Kidney epithelial cell (primary cell): Measurements from ENCODE around the gene RGS12. TPM values are rescaled to one million over a fixed set of nuclear protein-coding genes. Genes with fewer than 3 reads are reported as not detected.

Experiments
- DNase-seq: peaks from one replicate; pipeline ENCODE4 v3.0.0-alpha.2; 2010; ENCODE audit warnings: low read depth
- H3K27me3 ChIP-seq: 2 replicates; pipeline ENCODE4 v1.6.0; 2011; ENCODE audit warnings: low read length; ENCODE audit not compliant: control insufficient read depth, insufficient read depth
- H3K36me3 ChIP-seq: 2 replicates; pipeline ENCODE4 v1.5.1; 2011; ENCODE audit warnings: low read length; ENCODE audit not compliant: control insufficient read depth, insufficient read depth
- H3K4me3 ChIP-seq: 2 replicates; pipeline ENCODE4 v1.5.1; 2011; ENCODE audit warnings: low read depth, mild to moderate bottlenecking, control low read depth, low read length
- total RNA-seq: library from RNA; depleted of rRNA; stranded (reverse); fragments of >200 nt; gene quantifications from 2 replicates; pipeline ENCODE4 v1.2.3, GENCODE V29; 2015
- TF ChIP-seq, protein P1 (sequence below): IDR thresholded peaks from 2 replicates; pipeline ENCODE4 v1.5.1; 2011; ENCODE audit warnings: mild to moderate bottlenecking, moderate library complexity, low read length, control low read depth, inconsistent platforms; ENCODE audit not compliant: insufficient read depth, poor library complexity, severe bottlenecking

RGS12 gene
- total RNA-seq, 1 donor from 2014 or later, result 28.7 TPM

DNA sequence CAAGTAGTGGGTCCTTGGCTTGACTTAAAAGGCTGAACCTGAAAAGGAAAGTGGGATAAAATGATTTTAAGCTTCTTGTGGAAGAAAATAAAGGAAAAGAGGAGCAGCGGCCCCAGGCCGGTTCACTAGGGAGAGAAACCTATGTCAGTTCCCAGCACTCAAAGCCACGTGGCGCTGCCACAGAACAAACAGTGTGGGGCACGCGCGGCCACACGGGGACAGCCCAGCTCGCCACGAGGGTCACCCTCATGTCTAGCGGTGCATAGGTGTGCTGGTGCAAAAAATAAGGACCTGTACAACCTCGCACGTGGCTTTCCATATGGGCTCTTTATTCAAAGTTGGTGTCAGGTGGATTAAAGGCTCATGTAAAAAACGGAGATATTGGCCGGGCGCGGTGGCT, 26.7 kb upstream of the RGS12 start:
- TF ChIP-seq, protein P1, sequence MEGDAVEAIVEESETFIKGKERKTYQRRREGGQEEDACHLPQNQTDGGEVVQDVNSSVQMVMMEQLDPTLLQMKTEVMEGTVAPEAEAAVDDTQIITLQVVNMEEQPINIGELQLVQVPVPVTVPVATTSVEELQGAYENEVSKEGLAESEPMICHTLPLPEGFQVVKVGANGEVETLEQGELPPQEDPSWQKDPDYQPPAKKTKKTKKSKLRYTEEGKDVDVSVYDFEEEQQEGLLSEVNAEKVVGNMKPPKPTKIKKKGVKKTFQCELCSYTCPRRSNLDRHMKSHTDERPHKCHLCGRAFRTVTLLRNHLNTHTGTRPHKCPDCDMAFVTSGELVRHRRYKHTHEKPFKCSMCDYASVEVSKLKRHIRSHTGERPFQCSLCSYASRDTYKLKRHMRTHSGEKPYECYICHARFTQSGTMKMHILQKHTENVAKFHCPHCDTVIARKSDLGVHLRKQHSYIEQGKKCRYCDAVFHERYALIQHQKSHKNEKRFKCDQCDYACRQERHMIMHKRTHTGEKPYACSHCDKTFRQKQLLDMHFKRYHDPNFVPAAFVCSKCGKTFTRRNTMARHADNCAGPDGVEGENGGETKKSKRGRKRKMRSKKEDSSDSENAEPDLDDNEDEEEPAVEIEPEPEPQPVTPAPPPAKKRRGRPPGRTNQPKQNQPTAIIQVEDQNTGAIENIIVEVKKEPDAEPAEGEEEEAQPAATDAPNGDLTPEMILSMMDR, result no peak
- no peaks in the 10 kb centered on the region for H3K36me3 ChIP-seq
- no peak overlapping the region for H3K4me3 ChIP-seq
- H3K27me3 ChIP-seq, result peaks cover 15% of the 10 kb centered on the region
- DNase-seq, result no peak

DNA sequence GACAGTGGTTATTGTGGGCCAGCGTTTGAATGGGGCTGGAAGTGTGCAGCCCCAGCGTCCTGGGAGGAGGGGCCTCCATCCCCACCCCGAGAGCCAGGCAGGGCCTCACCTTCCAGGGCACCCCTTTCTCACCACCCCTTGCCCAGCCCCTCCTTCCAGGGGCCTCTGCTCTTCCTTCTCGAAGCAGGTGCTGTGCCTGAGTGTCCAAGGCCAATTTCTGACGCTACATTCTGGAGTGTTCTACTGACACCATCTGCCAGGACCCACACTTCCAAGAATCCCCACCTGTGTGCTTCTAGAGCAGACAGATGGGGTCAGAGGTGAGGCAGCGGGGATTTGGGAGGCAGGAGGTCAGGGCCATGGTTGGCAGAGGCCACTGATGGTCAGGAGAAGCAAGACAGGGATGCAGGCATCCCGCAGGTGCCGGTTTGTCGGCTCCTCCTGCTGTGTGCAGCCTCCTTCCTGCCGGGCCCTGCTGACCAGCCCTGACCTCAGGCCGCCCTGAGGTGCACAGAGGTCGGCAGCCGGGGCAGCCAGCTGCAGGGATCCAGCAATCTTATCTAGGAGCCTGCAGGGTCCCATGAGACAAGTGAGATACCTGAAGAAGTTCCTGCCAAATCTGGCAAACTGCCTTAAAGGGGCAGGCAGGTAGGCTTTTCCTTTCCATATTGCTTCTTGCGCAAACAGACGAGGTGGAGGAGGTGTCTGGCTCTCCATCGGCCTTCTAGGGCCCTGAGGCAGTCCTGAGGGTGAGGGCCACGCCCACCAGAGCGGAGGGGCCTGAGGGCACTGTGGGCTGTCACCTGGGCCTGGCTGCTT, 25.0 kb upstream of the RGS12 start:
- no peak for DNase-seq
- peaks cover 11% of the 10 kb centered on the region for H3K27me3 ChIP-seq
- H3K4me3 ChIP-seq, result no peak overlapping the region
- H3K36me3 ChIP-seq, result no peaks in the 10 kb centered on the region
- TF ChIP-seq, protein P1, result no peak

DNA sequence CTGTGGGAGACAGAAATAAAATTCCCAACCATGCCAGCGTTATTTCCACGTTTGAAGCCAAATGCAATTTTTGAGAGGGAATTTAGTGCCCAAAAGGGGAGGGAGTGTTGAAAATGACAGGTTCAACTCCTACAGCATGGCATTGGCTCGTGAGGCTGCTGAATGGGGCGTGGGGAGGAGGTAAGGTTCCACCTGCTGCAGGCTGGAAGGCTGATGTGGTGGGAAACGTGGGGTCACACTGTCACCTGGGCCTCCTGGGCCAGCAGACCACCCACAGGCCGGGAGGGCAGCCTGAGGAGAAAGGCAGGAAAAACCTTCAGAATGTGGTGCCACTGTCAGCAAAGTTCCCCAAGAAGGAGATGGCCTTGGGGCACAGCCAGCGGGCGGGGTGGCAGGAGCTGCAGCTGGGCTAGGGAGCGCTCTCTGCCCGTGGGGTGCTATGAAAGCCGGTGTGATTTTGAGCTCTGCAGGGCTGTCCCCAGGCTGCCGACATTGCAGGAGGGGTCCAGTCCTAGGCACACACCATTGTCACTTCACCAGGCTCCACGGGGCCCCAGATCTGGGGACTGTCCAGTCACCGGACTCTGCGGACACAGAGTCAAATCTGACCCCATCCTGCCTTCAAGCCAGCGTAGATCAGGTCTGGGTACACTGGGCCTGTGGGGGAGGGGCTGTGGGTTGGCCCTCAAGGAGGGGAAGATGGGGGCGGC, 24.3 kb upstream of the RGS12 start:
- H3K27me3 ChIP-seq, result peaks cover 7% of the 10 kb centered on the region
- DNase-seq, result no peak
- H3K36me3 ChIP-seq, result no peaks in the 10 kb centered on the region
- TF ChIP-seq, protein P1, result no peak
- H3K4me3 ChIP-seq, result no peak overlapping the region

DNA sequence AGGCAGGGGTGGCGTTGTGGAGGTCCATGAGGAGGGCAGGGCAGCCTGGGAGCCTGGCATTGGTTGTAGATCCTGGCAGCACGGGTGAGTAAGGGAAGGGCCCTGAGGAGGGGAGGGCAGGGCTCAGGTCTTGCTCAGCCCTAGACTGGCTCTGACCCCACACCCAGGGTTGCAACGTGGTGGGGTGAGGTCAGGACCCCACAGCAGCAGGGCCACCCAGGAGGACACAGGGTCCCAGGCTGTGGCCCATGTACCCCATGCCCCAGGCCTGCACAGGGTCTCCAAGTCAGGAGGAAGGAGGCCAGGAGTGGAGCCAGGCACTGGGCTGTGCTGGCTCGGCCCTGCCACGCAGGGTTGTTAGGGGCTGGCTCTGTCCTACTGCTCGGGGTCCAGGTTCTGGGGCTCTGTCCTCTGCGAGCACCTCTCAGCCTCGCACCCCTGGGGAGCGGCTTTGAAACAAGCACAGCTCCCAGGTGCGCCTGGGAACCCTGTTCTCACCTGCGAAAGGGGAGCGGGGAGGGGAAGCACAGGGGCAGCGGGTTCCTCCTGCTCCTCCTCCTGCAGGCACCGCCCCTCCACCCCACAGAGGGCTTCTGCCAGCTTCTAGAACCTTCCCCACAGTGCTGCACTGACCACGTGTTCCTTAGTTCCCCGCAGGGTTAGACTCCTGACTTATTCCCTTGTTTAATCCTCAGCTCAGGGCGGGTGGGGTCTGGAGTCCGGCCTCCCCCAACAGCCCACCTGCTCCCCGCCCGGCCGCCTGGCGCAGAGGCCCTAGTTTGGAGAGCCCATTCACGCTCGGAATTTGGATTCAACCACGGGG, 23.5 kb upstream of the RGS12 start:
- no peak for DNase-seq
- H3K4me3 ChIP-seq, result no peak overlapping the region
- TF ChIP-seq, protein P1, result no peak
- H3K27me3 ChIP-seq, result peaks cover 7% of the 10 kb centered on the region
- H3K36me3 ChIP-seq, result no peaks in the 10 kb centered on the region

DNA sequence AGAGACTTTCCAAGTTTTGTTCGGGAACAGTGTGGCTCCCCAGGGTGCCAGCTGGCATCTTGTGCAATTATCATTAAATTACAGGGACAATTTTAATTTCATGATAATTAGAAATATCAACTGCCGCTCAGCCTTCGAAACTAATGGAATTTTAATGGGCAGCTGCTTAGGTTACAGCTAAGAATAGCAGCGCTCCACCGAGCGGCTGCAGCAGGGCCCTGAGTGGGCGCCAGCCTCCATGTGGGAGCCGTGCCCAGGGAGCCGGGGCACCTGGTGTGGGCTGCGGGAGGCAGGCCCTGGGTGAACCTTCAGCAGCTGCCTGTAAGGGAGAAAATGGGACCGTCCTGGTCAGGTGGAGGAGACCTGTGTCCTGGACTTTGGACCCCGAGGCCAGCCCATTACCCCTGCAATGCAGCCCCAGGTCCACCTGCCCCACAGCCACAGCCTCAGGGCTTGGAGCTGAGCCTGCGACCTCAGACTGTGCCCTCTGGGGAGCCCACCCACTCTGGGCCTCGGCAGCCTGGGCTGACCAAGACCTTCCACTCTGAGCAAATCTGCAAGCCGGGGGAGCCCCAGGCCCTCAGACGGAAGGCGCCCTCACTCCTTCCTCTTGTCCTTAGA, 22.7 kb upstream of the RGS12 start:
- Histone ChIP-seq H3K36me3 (no peaks in the 10 kb centered on the region), H3K27me3 (peaks cover 7% of the 10 kb centered on the region), H3K4me3 (no peak overlapping the region)
- TF ChIP-seq, protein P1, result no peak
- DNase-seq, result no peak
